Measurements from ENCODE around the gene SMAD6.

The SMAD6 gene

GRCh38 chr15:66674756-66675155, 27.3 kb upstream of the SMAD6 start:
- no peaks in the 10 kb centered on the region for H3K27me3 ChIP-seq (ENCODE audit: control insufficient read depth in 2 of 2, insufficient read depth in 2 of 2, low read length in 2 of 2)
- no peak overlapping the region for H3K27ac ChIP-seq (ENCODE audit: low read depth in 2 of 2, low read length in 2 of 2)
- peaks cover 3 to 21% of the 10 kb centered on the region in 2 donors for H3K4me1 ChIP-seq (ENCODE audit: control insufficient read depth in 2 of 2, insufficient read depth in 2 of 2, low read length in 2 of 2)
- H3K9ac ChIP-seq (ENCODE audit: low read depth in 1 of 2, low read length in 2 of 2) = no peak overlapping the region
- no peaks in the 10 kb centered on the region for H3K36me3 ChIP-seq (ENCODE audit: control insufficient read depth in 2 of 2, insufficient read depth in 2 of 2, low read length in 2 of 2)
- no peaks in the 10 kb centered on the region for H3K9me3 ChIP-seq (ENCODE audit: control insufficient read depth in 2 of 2, low read length in 2 of 2)
- no peak overlapping the region for H3K4me3 ChIP-seq (ENCODE audit: low read length in 2 of 2)

GRCh38 chr15:66675446-66675845, 26.6 kb upstream of the SMAD6 start:
- Histone ChIP-seq H3K27me3 (ENCODE audit: control insufficient read depth in 2 of 2, insufficient read depth in 2 of 2, low read length in 2 of 2) (no peaks in the 10 kb centered on the region), H3K36me3 (ENCODE audit: control insufficient read depth in 2 of 2, insufficient read depth in 2 of 2, low read length in 2 of 2) (no peaks in the 10 kb centered on the region), H3K9me3 (ENCODE audit: control insufficient read depth in 2 of 2, low read length in 2 of 2) (no peaks in the 10 kb centered on the region), H3K9ac (ENCODE audit: low read depth in 1 of 2, low read length in 2 of 2) (no peak overlapping the region), H3K4me1 (ENCODE audit: control insufficient read depth in 2 of 2, insufficient read depth in 2 of 2, low read length in 2 of 2) (peaks cover 3 to 21% of the 10 kb centered on the region in 2 donors), H3K4me3 (ENCODE audit: low read length in 2 of 2) (no peak overlapping the region), H3K27ac (ENCODE audit: low read depth in 2 of 2, low read length in 2 of 2) (no peak overlapping the region)

- peaks cover 0 to 9% of the 10 kb centered on the region in 2 donors for H3K4me1 ChIP-seq (ENCODE audit: control insufficient read depth in 2 of 2, insufficient read depth in 2 of 2, low read length in 2 of 2)
- no peak overlapping the region for H3K4me3 ChIP-seq (ENCODE audit: low read length in 2 of 2)
- H3K9ac ChIP-seq (ENCODE audit: low read depth in 1 of 2, low read length in 2 of 2) = no peak overlapping the region
- H3K27ac ChIP-seq (ENCODE audit: low read depth in 2 of 2, low read length in 2 of 2) = no peak overlapping the region
- no peaks in the 10 kb centered on the region for H3K27me3 ChIP-seq (ENCODE audit: control insufficient read depth in 2 of 2, insufficient read depth in 2 of 2, low read length in 2 of 2)
- H3K36me3 ChIP-seq (ENCODE audit: control insufficient read depth in 2 of 2, insufficient read depth in 2 of 2, low read length in 2 of 2) = no peaks in the 10 kb centered on the region
- H3K9me3 ChIP-seq (ENCODE audit: control insufficient read depth in 2 of 2, low read length in 2 of 2) = no peaks in the 10 kb centered on the region
Observed at GRCh38 chr15:66677336-66677735, 24.7 kb upstream of the SMAD6 start.

GRCh38 chr15:66679061-66679656, 22.9 kb upstream of the SMAD6 start:
- H3K4me3 ChIP-seq (ENCODE audit: low read length in 2 of 2) = no peak overlapping the region
- no peaks in the 10 kb centered on the region for H3K9me3 ChIP-seq (ENCODE audit: control insufficient read depth in 2 of 2, low read length in 2 of 2)
- H3K27ac ChIP-seq (ENCODE audit: low read depth in 2 of 2, low read length in 2 of 2) = no peak overlapping the region
- H3K27me3 ChIP-seq (ENCODE audit: control insufficient read depth in 2 of 2, insufficient read depth in 2 of 2, low read length in 2 of 2) = no peaks in the 10 kb centered on the region
- no peaks in the 10 kb centered on the region for H3K36me3 ChIP-seq (ENCODE audit: control insufficient read depth in 2 of 2, insufficient read depth in 2 of 2, low read length in 2 of 2)
- H3K4me1 ChIP-seq (ENCODE audit: control insufficient read depth in 2 of 2, insufficient read depth in 2 of 2, low read length in 2 of 2) = peaks cover 0 to 7% of the 10 kb centered on the region in 2 donors
- H3K9ac ChIP-seq (ENCODE audit: low read depth in 1 of 2, low read length in 2 of 2) = no peak overlapping the region

- no peak overlapping the region for H3K4me3 ChIP-seq (ENCODE audit: low read length in 2 of 2)
- H3K4me1 ChIP-seq (ENCODE audit: control insufficient read depth in 2 of 2, insufficient read depth in 2 of 2, low read length in 2 of 2) = peaks cover 0 to 3% of the 10 kb centered on the region in 2 donors
- H3K27ac ChIP-seq (ENCODE audit: low read depth in 2 of 2, low read length in 2 of 2) = no peak overlapping the region
- no peak overlapping the region for H3K9ac ChIP-seq (ENCODE audit: low read depth in 1 of 2, low read length in 2 of 2)
- H3K9me3 ChIP-seq (ENCODE audit: control insufficient read depth in 2 of 2, low read length in 2 of 2) = no peaks in the 10 kb centered on the region
- no peaks in the 10 kb centered on the region for H3K27me3 ChIP-seq (ENCODE audit: control insufficient read depth in 2 of 2, insufficient read depth in 2 of 2, low read length in 2 of 2)
- H3K36me3 ChIP-seq (ENCODE audit: control insufficient read depth in 2 of 2, insufficient read depth in 2 of 2, low read length in 2 of 2) = no peaks in the 10 kb centered on the region
Observed at GRCh38 chr15:66679657-66680108, 22.4 kb upstream of the SMAD6 start.

GRCh38 chr15:66680502-66680901, 21.5 kb upstream of the SMAD6 start:
- H3K36me3 ChIP-seq (ENCODE audit: control insufficient read depth in 2 of 2, insufficient read depth in 2 of 2, low read length in 2 of 2) = no peaks in the 10 kb centered on the region
- H3K27me3 ChIP-seq (ENCODE audit: control insufficient read depth in 2 of 2, insufficient read depth in 2 of 2, low read length in 2 of 2) = no peaks in the 10 kb centered on the region
- no peak overlapping the region for H3K9ac ChIP-seq (ENCODE audit: low read depth in 1 of 2, low read length in 2 of 2)
- no peaks in the 10 kb centered on the region for H3K9me3 ChIP-seq (ENCODE audit: control insufficient read depth in 2 of 2, low read length in 2 of 2)
- no peak overlapping the region for H3K4me3 ChIP-seq (ENCODE audit: low read length in 2 of 2)
- H3K27ac ChIP-seq (ENCODE audit: low read depth in 2 of 2, low read length in 2 of 2) = no peak overlapping the region
- H3K4me1 ChIP-seq (ENCODE audit: control insufficient read depth in 2 of 2, insufficient read depth in 2 of 2, low read length in 2 of 2) = no peaks in the 10 kb centered on the region

GRCh38 chr15:66681395-66681794, 20.6 kb upstream of the SMAD6 start:
- Histone ChIP-seq H3K4me3 (ENCODE audit: low read length in 2 of 2) (no peak overlapping the region), H3K9me3 (ENCODE audit: control insufficient read depth in 2 of 2, low read length in 2 of 2) (no peaks in the 10 kb centered on the region), H3K36me3 (ENCODE audit: control insufficient read depth in 2 of 2, insufficient read depth in 2 of 2, low read length in 2 of 2) (no peaks in the 10 kb centered on the region), H3K4me1 (ENCODE audit: control insufficient read depth in 2 of 2, insufficient read depth in 2 of 2, low read length in 2 of 2) (no peaks in the 10 kb centered on the region), H3K27me3 (ENCODE audit: control insufficient read depth in 2 of 2, insufficient read depth in 2 of 2, low read length in 2 of 2) (no peaks in the 10 kb centered on the region), H3K27ac (ENCODE audit: low read depth in 2 of 2, low read length in 2 of 2) (no peak overlapping the region), H3K9ac (ENCODE audit: low read depth in 1 of 2, low read length in 2 of 2) (no peak overlapping the region)

- Histone ChIP-seq H3K9ac (ENCODE audit: low read depth in 1 of 2, low read length in 2 of 2) (no peak overlapping the region), H3K4me1 (ENCODE audit: control insufficient read depth in 2 of 2, insufficient read depth in 2 of 2, low read length in 2 of 2) (no peaks in the 10 kb centered on the region), H3K4me3 (ENCODE audit: low read length in 2 of 2) (no peak overlapping the region), H3K27ac (ENCODE audit: low read depth in 2 of 2, low read length in 2 of 2) (no peak overlapping the region), H3K9me3 (ENCODE audit: control insufficient read depth in 2 of 2, low read length in 2 of 2) (no peaks in the 10 kb centered on the region), H3K27me3 (ENCODE audit: control insufficient read depth in 2 of 2, insufficient read depth in 2 of 2, low read length in 2 of 2) (no peaks in the 10 kb centered on the region), H3K36me3 (ENCODE audit: control insufficient read depth in 2 of 2, insufficient read depth in 2 of 2, low read length in 2 of 2) (no peaks in the 10 kb centered on the region)
Observed at GRCh38 chr15:66682246-66682645, 19.8 kb upstream of the SMAD6 start.

GRCh38 chr15:66682865-66683264, 19.2 kb upstream of the SMAD6 start:
- Histone ChIP-seq H3K4me3 (ENCODE audit: low read length in 2 of 2) (no peak overlapping the region), H3K9ac (ENCODE audit: low read depth in 1 of 2, low read length in 2 of 2) (no peak overlapping the region), H3K9me3 (ENCODE audit: control insufficient read depth in 2 of 2, low read length in 2 of 2) (no peaks in the 10 kb centered on the region), H3K36me3 (ENCODE audit: control insufficient read depth in 2 of 2, insufficient read depth in 2 of 2, low read length in 2 of 2) (no peaks in the 10 kb centered on the region), H3K27me3 (ENCODE audit: control insufficient read depth in 2 of 2, insufficient read depth in 2 of 2, low read length in 2 of 2) (no peaks in the 10 kb centered on the region), H3K4me1 (ENCODE audit: control insufficient read depth in 2 of 2, insufficient read depth in 2 of 2, low read length in 2 of 2) (no peaks in the 10 kb centered on the region), H3K27ac (ENCODE audit: low read depth in 2 of 2, low read length in 2 of 2) (no peak overlapping the region)

GRCh38 chr15:66684136-66684681, 17.8 kb upstream of the SMAD6 start:
- H3K9ac ChIP-seq (ENCODE audit: low read depth in 1 of 2, low read length in 2 of 2) = no peak overlapping the region
- no peak overlapping the region for H3K27ac ChIP-seq (ENCODE audit: low read depth in 2 of 2, low read length in 2 of 2)
- no peaks in the 10 kb centered on the region for H3K9me3 ChIP-seq (ENCODE audit: control insufficient read depth in 2 of 2, low read length in 2 of 2)
- no peaks in the 10 kb centered on the region for H3K4me1 ChIP-seq (ENCODE audit: control insufficient read depth in 2 of 2, insufficient read depth in 2 of 2, low read length in 2 of 2)
- H3K4me3 ChIP-seq (ENCODE audit: low read length in 2 of 2) = no peak overlapping the region
- H3K36me3 ChIP-seq (ENCODE audit: control insufficient read depth in 2 of 2, insufficient read depth in 2 of 2, low read length in 2 of 2) = no peaks in the 10 kb centered on the region
- H3K27me3 ChIP-seq (ENCODE audit: control insufficient read depth in 2 of 2, insufficient read depth in 2 of 2, low read length in 2 of 2) = no peaks in the 10 kb centered on the region
